Mucosa of stomach (tissue), 1 donor: Measurements from ENCODE around the gene SGTA.

Experiments
- H3K27me3 ChIP-seq: one replicate; pipeline ENCODE4 v1.7.0; 2013; ENCODE audit warnings: mild to moderate bottlenecking, low read length; ENCODE audit not compliant: control insufficient read depth, insufficient read depth
- H3K36me3 ChIP-seq: one replicate; pipeline ENCODE4 v1.7.0; 2013; ENCODE audit warnings: low read length; ENCODE audit not compliant: control insufficient read depth, insufficient read depth
- H3K4me1 ChIP-seq: one replicate; pipeline ENCODE4 v1.7.0; 2013; ENCODE audit warnings: mild to moderate bottlenecking, low read length; ENCODE audit not compliant: control insufficient read depth, insufficient read depth
- H3K4me3 ChIP-seq: one replicate; pipeline ENCODE4 v1.7.0; 2013; ENCODE audit warnings: low read length
- H3K9ac ChIP-seq: one replicate; pipeline ENCODE4 v1.7.0; 2013; ENCODE audit warnings: mild to moderate bottlenecking, low read length, moderate library complexity
- H3K9me3 ChIP-seq: one replicate; pipeline ENCODE4 v1.7.0; 2013; ENCODE audit warnings: mild to moderate bottlenecking, low read length, moderate library complexity; ENCODE audit not compliant: control insufficient read depth
- donor health status: Pancreatic carcinoma.

The SGTA gene

DNA sequence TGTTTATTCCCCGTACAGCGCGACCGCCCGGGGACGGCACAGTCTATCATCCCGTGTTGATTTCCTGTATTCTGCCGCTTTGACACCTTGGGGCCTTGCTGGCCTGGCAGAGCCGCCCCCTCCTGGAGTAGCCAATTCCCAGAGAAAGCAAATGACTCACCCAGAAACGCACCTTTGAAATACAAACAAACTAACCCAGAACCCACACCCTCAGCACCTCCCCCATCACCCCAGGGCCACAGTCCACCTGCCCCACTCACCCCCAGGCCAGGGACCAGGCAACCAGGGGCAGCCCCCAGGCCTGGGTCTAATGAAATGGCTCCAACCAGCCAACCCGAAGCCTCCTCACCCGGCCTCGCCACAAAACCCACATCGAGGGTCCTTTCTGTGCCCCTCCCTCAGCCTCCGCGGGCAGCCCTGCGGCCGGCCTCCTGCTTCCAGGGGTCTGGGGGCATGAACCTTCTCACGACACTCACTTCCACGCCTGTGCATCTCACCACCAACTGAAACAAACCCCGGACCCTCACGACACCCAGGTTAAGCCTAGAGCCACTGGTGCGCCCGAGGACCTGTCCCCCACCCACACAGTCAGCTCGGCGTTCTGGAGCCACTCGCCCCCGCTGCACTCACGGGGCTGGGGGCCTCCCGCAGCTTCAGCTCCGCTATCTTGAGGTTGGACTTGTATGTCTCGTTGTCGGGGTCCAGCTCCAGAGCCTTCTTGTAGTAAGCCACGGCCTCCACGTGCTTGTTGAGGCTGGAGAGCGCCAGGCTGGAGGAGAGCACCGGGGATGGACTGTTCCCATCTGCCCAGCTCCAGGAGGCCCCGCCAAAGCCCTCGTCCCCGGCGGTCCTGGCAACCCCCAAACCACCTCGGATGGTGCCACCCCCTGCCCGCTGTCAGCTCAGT is 20.9 kb downstream of the SGTA start:
- H3K4me1 ChIP-seq = no peaks in the 10 kb centered on the region
- no peaks in the 10 kb centered on the region for H3K27me3 ChIP-seq
- no peaks in the 10 kb centered on the region for H3K9me3 ChIP-seq
- H3K36me3 ChIP-seq = no peaks in the 10 kb centered on the region
- H3K4me3 ChIP-seq = no peak overlapping the region
- H3K9ac ChIP-seq = no peak overlapping the region

DNA sequence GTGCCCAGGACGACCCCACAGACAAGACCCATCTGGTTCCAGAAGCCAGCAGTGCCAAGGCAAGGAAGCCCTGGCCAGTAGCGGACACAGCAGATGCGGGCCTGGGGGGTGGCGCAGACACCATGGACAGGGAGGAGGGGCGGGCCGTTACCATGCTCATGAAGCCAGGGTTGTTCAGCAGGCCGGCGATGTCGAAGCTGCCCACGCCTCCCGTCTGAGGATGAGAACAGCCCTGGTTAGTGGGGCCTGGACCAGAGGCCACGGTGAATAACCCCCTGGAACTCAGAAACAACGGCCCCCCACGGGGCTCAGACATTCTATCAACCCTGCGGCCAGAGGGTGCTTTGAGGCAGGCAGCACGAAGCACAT is 21.8 kb downstream of the SGTA start:
- H3K36me3 ChIP-seq = no peaks in the 10 kb centered on the region
- H3K27me3 ChIP-seq = no peaks in the 10 kb centered on the region
- no peaks in the 10 kb centered on the region for H3K4me1 ChIP-seq
- no peak overlapping the region for H3K4me3 ChIP-seq
- no peaks in the 10 kb centered on the region for H3K9me3 ChIP-seq
- H3K9ac ChIP-seq = no peak overlapping the region

DNA sequence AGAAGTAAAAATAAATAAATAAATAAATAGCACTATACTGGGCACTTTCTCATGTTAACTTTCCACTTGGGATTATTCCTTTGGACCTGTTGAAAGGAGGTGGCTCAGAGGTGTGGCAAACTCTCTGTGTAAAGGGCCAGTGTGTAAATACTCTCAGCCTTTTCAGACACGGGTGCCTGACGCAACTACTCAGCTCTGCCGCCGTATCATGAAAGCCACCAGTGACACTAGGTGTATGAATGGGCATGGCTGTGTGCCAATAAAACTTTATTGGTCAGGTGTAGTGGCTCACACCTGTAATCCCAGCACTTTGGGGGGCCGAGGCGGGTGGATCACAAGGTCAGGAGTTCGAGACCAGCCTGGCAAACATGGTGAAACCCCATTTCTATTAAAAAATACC is 23.1 kb downstream of the SGTA start:
- H3K4me1 ChIP-seq = no peaks in the 10 kb centered on the region
- no peaks in the 10 kb centered on the region for H3K27me3 ChIP-seq
- no peaks in the 10 kb centered on the region for H3K36me3 ChIP-seq
- H3K4me3 ChIP-seq = no peak overlapping the region
- no peaks in the 10 kb centered on the region for H3K9me3 ChIP-seq
- H3K9ac ChIP-seq = no peak overlapping the region

DNA sequence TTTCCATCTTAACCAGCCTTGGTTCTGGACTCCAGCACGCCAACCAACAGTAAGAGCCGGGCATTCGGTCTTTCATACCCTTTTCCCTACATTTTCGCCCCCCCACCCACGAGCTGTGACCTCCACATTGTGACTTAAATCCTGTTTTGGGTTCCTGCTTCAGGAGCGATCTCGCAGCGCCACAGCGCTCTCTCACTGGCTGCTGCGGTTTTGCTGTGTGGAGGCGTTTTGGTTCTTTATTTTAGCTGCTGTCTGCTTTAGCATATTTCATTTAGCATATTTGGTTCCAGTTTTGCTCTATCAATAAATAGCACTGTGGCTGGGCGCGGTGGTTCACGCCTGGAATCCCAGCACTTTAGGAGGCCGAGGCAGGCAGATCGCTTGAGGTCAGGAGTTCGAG is 23.7 kb downstream of the SGTA start:
- H3K27me3 ChIP-seq = no peaks in the 10 kb centered on the region
- H3K36me3 ChIP-seq = no peaks in the 10 kb centered on the region
- H3K4me1 ChIP-seq = no peaks in the 10 kb centered on the region
- no peak overlapping the region for H3K4me3 ChIP-seq
- H3K9ac ChIP-seq = no peak overlapping the region
- H3K9me3 ChIP-seq = no peaks in the 10 kb centered on the region

DNA sequence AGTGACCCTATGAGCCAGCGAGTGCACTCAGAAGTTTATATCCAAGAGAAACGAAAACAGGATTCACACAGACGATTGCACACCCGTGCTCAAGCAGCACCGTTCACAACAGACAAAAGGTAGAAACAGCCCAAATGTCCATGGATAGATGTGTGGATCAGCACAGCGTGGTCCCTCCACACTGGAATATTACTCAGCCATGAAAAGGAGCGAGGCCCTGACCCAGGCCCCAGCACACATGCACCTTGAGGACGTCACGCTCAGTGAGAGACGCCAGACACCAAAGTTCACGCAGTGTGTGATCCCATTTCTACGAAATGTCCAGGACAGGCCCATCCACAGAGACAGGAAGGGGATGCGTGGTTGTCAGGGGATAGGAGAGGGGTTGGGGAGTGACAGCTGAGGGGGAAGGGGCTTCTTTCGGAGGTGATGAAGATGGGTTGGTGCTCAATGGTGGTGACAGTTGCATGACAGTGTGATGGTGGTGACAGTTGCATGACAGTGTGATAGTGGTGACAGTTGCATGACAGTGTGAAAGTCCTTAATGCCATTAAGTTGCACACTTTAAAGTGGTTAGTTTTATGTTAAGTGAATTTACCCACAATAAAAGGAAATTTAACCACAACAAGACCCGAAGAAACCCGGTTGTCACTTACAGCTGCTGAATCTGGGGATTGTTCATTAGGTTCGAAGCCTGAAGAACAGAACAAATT is 24.3 kb downstream of the SGTA start:
- no peaks in the 10 kb centered on the region for H3K4me1 ChIP-seq
- no peak overlapping the region for H3K9ac ChIP-seq
- H3K27me3 ChIP-seq = no peaks in the 10 kb centered on the region
- no peaks in the 10 kb centered on the region for H3K9me3 ChIP-seq
- no peaks in the 10 kb centered on the region for H3K36me3 ChIP-seq
- no peak overlapping the region for H3K4me3 ChIP-seq

DNA sequence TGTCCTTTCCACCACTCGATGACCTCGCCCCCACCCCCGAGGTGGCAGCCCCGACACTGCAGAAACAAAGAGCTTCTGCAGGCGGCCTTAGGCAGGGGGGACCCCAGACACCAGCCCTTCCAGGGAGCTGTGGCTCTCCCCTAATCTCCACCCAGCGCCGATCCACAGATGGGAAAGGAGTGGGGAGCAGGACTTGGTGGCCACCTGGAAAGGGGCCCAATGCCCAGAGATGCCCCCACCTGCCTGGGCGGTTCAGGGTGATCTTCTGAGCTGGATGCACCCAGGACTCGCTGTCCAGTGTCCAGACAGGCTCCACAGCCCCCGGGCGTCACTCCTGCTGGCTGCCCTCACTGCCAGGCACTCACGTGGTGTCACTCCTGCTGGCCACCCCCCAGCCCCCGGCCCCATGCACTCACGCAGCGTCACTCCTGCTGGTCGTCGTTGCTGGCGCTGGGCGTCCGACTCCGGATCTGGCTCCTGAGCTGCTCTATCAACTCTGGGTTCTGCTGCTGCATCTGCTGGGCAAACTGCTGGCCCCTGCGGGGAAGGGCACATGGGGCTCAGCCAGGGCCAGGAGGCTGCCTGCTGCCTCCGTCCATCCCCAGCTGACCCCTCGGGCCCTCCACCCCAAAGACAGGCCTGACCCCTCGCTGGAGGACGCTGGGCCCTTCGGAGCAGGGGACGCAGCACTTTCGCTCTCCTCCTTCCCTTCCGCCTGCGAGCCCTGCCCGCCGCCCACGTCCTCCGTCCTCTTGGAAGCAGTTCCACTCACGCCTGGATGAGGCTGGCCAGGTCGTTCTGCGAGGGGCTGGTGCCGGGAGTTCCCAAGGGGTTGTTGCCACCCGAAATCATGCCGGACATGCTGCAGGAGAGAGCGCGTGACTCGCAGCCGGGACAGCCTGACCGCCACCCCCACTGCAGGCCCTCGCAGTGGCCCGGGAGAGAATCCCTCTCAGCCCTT is 25.9 kb downstream of the SGTA start:
- Histone ChIP-seq H3K27me3 (no peaks in the 10 kb centered on the region), H3K9ac (no peak overlapping the region), H3K4me3 (no peak overlapping the region), H3K4me1 (no peaks in the 10 kb centered on the region), H3K36me3 (no peaks in the 10 kb centered on the region), H3K9me3 (no peaks in the 10 kb centered on the region)

DNA sequence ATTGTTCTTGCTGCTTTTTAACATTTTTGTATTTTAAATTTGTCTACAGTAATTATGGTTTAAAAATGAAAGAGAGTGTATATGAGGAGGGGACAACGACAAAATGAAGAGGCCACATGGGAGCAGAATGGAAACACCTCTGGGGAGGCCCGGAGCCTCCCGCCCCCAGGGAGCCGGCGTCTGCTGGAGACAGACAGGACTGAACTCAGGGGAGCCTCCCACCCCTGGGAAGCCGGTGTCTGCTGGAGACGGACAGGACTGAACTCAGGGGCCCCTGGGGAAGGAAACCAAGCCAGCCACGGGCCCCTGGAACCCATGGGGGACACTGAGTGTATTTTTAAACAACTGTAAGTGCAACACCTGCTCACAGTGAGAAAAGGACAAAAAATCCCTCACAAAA is 26.6 kb downstream of the SGTA start:
- Histone ChIP-seq H3K9me3 (no peaks in the 10 kb centered on the region), H3K36me3 (no peaks in the 10 kb centered on the region)

DNA sequence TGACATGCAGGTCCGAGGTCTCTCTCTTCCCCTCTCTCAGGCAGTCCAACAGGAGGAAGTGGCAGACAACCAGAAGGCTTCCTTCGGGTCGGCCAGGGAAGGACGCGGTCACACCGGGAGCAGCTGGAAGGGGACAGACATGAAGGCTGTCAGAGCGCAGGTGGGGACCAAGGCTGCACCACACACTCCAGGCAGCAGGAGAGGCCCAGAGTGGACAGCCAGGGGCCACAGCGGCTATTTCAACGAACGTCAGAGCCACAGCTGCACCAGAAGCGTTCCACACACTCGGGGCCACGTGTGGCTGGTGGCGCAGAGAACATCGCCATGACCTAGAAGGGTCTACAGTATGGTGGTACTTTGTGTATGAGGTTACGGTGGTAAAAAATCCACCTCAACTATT is 27.3 kb downstream of the SGTA start:
- Histone ChIP-seq H3K9me3 (no peaks in the 10 kb centered on the region), H3K4me1 (no peaks in the 10 kb centered on the region), H3K36me3 (no peaks in the 10 kb centered on the region), H3K4me3 (no peak overlapping the region), H3K9ac (no peak overlapping the region), H3K27me3 (no peaks in the 10 kb centered on the region)

More for the DNA sequence above, 26.6 kb downstream of the SGTA start:
- Histone ChIP-seq H3K27me3 (no peaks in the 10 kb centered on the region), H3K9ac (no peak overlapping the region), H3K4me1 (no peaks in the 10 kb centered on the region), H3K4me3 (no peak overlapping the region)

DNA sequence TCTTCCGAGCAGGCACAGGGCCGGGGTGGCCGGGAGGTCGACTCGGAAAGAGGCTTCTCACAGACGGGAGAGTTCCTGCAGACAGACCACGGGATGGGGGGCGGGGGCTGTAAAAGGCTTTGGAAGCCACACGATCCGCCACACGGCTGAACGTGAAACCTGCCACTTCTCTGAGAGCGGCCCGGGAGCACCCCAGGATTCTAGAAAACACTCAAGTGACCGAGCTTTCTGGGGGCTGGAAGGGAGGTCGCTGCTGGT is 27.7 kb downstream of the SGTA start:
- no peaks in the 10 kb centered on the region for H3K4me1 ChIP-seq
- no peaks in the 10 kb centered on the region for H3K36me3 ChIP-seq
- H3K27me3 ChIP-seq = no peaks in the 10 kb centered on the region
- H3K9me3 ChIP-seq = no peaks in the 10 kb centered on the region
- no peak overlapping the region for H3K9ac ChIP-seq
- H3K4me3 ChIP-seq = no peak overlapping the region

DNA sequence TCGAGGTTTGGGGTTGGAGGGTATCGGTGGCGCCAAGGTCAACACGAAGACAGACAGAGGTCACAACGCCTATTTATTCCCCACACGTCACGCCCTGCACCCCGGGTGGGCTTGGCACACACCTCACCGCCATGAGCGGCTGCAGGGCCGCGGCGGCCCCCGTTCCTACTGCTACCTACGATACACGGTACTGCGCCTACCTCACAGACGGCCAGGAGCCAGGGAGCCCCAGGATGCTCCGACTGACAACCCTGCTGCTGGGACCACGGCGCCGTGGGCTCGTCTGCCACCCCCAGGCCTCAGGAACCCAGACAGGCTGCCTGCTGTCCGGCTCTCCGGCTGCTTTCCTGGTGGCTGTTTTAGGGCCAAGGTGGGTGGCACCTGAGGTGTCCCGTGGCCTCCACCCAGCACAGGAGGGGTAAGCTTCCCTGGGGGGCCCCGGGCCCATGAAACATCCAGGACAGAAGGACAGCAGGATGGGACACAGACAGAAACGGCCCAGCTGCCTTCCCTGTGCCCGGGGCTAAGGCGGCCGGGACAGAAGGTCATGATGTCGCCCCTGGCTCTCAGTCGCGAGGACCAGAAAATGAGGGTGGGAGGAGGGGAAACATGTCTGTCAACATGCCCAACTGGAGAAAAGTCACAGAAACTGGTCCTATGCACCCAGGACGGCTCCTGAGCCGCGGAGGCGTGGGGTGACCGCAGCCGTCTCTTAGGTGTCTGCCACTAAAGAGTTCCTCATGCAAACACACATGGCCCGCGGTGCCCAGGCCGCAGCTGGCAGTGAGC is 28.2 kb downstream of the SGTA start:
- H3K27me3 ChIP-seq = no peaks in the 10 kb centered on the region
- H3K4me3 ChIP-seq = no peak overlapping the region
- no peak overlapping the region for H3K9ac ChIP-seq
- no peaks in the 10 kb centered on the region for H3K36me3 ChIP-seq
- no peaks in the 10 kb centered on the region for H3K4me1 ChIP-seq
- H3K9me3 ChIP-seq = no peaks in the 10 kb centered on the region

DNA sequence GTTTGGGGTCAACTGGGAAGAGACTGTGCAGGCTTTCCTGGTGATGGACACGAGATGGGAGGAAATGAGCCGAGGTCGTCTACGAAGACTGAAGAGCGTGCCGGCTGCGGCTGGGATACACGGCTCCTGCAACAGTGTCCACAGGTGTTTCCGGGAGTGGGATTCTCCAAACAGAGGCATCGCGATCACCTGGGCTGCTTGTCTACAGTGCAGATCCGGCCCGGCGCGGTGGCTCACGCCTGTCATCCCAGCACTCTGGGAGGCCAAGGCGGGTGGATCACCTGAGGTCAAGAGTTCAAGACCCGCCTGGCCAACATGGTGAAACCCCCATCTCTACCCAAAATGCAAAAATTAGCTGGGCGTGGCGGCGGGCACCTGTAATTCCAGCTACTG is 31.6 kb downstream of the SGTA start:
- H3K36me3 ChIP-seq = no peaks in the 10 kb centered on the region
- no peaks in the 10 kb centered on the region for H3K27me3 ChIP-seq
- H3K4me1 ChIP-seq = peaks cover 3% of the 10 kb centered on the region
- H3K9ac ChIP-seq = no peak overlapping the region
- no peak overlapping the region for H3K4me3 ChIP-seq
- H3K9me3 ChIP-seq = no peaks in the 10 kb centered on the region
